ENCODE results near the gene PLEKHH2.
"Not testable (repeated sequence)": the region's sequence is repeated elsewhere in the genome, so short reads cannot be mapped to it uniquely, and the experiment has no call there.

Gene PLEKHH2

GRCh38 chr2:43715300-43716098, 78.4 kb downstream of the PLEKHH2 start:
- no peak for DNase-seq

DNA sequence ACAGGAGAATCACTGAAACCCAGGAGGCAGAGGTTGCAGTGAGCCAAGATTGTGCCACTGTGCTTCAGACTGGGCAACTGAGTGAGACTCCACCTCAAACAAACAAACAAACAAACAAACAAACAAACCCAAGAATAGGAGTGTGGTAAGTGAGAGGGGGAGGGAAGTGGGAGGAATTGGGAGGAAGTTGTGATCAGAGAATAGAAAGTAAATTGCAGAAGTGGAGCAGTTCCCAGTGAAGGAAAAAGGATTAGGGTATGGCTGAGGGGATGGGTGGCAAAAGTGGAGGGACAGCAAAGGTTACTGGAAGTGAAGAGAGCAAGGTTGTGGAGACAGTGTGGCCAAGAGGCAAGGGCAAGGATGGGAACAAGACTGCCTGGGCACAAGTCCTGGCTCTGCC, 80.3 kb downstream of the PLEKHH2 start:
- DNase-seq, result no peak

GRCh38 chr2:43718530-43719124, 81.6 kb downstream of the PLEKHH2 start:
- DNase-seq, result no peak

GRCh38 chr2:43724728-43725526, 87.9 kb downstream of the PLEKHH2 start:
- DNase-seq, result no peak

- DNase-seq, result no peak
Measured at GRCh38 chr2:43725711-43726246, 88.7 kb downstream of the PLEKHH2 start.

DNA sequence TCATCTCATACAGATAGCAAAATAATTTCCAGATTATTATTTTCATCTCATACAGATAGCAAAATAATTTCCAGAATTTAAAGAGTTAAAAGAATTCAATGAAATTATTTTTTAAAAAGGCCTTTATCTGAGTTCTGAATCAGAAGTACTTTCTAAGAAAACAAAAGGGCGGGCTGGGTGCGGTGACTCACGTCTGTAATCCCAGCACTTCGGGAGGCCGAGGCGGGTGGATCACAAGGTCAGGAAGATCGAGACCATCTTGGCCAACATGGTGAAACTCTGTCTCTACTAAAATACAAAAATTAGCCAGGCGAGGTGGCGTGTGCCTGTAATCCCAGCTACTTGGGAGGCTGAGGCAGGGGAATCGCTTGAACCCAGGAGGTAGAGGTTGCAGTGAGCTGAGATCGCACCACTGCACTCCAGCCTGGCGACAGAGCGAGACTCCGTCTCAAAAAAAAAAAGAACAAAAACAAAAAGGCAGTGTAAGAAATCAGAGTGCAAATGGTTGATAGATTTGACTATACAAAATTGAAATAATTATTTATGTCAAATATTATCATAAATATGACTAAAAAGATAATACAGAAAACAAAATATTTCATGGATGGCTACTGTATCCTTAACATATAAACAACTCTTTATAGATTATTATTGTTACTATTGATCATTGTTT, 90.0 kb downstream of the PLEKHH2 start:
- not testable (repeated sequence) for DNase-seq

- no peak for DNase-seq
Measured at GRCh38 chr2:43727634-43728014, 90.6 kb downstream of the PLEKHH2 start.

DNA sequence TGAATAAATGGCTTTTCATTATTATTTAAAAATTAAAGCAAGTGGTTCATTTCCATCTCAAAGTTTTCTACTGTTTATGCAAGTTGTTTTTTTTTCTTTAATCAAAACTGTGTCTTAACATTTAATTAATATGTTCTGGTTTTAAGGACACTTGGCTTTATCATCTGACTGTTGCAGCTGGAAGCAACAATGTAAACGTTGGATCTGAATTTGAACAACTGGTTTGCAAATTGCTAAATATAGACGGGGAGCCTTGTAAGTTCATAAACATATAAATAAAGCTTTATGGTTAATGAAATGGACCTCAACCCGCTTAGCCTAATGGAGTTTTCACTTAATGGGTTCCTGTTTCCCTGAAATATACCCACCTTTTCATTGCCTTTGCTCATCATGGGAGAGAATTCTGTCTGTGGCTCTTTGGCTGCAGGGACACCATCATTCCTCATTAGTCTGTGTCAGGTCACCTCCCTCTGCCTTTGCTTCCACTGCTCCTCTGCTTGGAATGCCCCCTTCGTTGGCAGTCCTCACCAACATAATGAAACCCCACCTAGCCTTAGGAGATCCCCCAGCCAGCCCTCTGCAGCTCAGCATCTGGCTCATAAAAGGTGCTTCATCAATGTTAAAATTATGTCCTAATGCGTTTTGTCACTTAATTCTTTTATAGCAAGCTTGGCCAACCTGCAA, 92.6 kb downstream of the PLEKHH2 start:
- no peak for DNase-seq

GRCh38 chr2:43731211-43731610, 94.2 kb downstream of the PLEKHH2 start:
- DNase-seq, result no peak

DNA sequence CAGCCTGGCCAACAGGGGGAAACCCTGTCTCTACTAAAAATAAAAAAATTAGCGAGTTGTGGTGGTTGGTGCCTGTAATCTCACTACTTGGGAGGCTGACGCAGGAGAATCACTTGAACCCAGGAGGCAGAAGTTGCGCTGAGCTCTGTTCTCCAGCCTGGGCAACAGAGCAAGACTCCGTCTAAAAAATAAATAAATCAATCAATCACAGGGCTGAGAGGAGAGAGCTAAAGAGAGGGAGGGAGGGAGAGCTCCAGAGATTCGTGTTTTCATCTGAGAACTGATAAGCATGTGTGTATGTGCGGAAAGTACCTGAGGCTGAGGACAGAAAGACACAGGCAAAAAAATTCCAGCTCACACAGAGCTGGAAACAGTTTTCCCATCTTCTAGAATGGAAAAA, 99.6 kb downstream of the PLEKHH2 start:
- DNase-seq, result no peak

- DNase-seq, result no peak
Measured at GRCh38 chr2:43737097-43737854, 100.2 kb downstream of the PLEKHH2 start.

GRCh38 chr2:43737855-43738254, 100.8 kb downstream of the PLEKHH2 start:
- DNase-seq, result no peak

- no peak for DNase-seq
Measured at GRCh38 chr2:43738257-43738656, 101.2 kb downstream of the PLEKHH2 start.

GRCh38 chr2:43743706-43744105, 106.6 kb downstream of the PLEKHH2 start:
- no peak for DNase-seq

GRCh38 chr2:43745457-43745856, 108.4 kb downstream of the PLEKHH2 start:
- no peak for DNase-seq

- no peak for DNase-seq
Measured at GRCh38 chr2:43748333-43748732, 111.3 kb downstream of the PLEKHH2 start.

DNA sequence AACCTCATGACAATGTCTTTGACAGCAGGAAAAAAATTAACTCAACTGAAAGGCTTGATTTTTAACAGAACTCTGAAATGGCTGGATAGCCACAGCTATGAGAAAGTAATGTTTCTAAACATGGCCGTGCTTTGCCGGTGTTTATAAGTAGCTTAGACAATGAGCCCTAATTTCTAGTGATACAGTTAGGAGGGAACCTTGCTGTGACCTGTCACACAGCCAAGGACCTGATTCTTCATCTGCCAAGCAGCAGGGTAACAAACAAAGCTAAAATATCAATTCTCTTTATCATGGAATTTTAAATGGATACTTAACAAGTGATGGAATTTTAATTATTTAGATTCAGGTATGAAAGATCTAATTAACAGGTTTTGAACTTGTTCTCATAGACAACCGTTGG, 112.5 kb downstream of the PLEKHH2 start:
- no peak for DNase-seq

DNA sequence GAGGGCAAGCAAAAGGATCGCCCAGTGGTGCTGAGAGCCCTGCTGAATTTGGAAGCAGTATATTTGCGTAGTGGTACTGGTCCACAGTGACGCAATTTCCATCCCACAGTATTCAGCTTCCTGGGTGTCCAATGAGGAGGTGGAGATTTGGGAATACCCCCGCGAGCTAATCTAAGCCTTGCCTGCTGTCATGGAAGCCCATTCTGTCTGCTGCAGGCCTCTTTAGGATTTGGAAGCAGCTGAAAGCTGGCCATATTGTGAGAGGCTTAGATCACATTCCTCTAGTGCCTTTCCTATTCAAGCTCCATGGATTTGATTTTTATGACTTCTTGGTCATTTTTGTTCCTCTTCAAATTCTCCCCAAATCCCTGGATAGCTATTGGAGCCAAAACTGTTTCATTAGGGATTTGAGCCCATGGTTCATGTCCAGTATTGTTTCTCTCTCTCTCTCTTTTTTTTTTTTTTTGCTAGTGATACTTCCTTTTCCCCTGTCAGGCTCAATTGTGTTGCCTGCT, 114.5 kb downstream of the PLEKHH2 start:
- no peak for DNase-seq

DNA sequence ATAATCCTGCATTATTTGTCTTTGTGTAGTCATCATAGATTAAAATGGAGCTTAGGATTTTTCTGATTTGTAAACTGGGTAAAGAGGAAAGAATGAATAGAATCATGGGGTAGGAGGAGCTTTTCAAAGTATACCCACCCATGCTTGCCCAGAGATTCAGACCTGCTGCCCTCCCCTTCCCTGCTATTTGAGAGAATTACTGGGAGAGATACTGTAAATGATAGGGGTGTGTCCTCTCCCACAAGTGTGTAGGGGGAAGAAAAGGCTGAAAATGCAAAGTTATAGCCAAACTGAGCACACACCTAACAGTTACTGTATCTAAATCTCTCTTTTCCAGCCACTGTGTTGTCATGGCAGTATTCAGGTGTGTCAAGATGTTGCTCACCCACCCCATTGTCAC, 115.2 kb downstream of the PLEKHH2 start:
- no peak for DNase-seq

DNA sequence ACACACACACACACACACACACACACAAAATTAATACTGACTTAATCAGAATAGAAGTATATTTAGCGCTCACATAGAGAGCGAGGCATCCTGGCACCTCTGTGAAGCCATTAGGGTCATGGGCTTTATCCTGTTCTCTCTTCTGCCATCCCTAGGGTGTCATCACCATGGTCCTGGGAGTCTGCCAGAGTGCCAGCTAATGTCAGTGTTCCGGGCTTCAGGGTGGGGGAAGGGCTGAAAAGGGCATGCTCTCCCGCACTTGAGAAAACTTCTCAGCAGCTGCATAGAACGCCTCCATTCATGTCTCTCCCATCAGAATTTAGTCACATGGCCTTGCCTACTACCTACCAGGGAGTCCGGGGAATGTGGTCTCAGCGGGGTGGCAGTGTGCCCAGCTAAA, 117.1 kb downstream of the PLEKHH2 start:
- peak in 7 of 56 donors; percentile 3 to 43 (median 10) for DNase-seq
